Esophagus squamous epithelium (tissue), 4 donors: Measurements from ENCODE around the gene STAC.

Experiments used
- CTCF ChIP-seq, 6 experiments: fragments of 450-650 bp in 4 of 6; fragments of 200-600 bp in 2 of 6; sonication (generic) in 2 of 6; IDR thresholded peaks; one replicate each; pipeline ENCODE4 v1.5.1; 2016 to 2019; ENCODE audit warnings: antibody characterized with exemption in 6 of 6, mild to moderate bottlenecking in 4 of 6, moderate library complexity in 4 of 6
- POLR2A ChIP-seq, 4 donors: fragments of 450-650 bp; IDR thresholded peaks; one replicate each; pipeline ENCODE4 v1.6.1; 2017; ENCODE audit warnings: antibody characterized with exemption in 4 of 4, mild to moderate bottlenecking in 4 of 4, moderate library complexity in 3 of 4

DNA sequence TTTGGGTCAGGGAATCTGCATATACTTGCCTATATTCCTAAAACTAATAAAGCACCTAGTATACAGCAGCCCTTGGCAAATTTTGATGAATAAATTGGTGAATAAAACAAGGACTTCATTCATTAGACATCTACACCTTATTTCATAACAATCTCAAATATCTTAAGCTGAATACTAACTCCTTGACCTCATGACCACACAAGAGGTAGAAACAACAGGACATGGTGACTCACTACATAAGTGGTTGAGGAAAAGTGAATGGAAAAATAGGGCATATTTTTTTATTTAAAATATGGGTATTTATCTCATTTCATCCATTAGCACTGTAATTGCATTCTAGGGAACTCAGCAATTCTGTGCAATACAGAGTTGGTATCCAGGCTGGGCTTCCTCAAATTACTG is 7.8 kb upstream of the STAC start:
- no peak for TF ChIP-seq CTCF (IDR thresholded peaks at IDR 0.05)
- no peak for TF ChIP-seq POLR2A (IDR thresholded peaks at IDR 0.05)
